ENCODE results near the gene SLC35F2.
"Not testable (repeated sequence)": the region's sequence is repeated elsewhere in the genome, so short reads cannot be mapped to it uniquely, and the experiment has no call there.

Gene SLC35F2

GRCh38 chr11:107858217-107859070, at the start of gene SLC35F2:
TSS of gene SLC35F2 (minus strand) at chr11:107858787. CDS start at chr11:107858767, 20 bp downstream.
- peak; percentile 59 to 69 for DNase-seq

GRCh38 chr11:107908211-107908610, 49.6 kb upstream of the SLC35F2 start:
- no peak for DNase-seq

GRCh38 chr11:107898270-107898669, 39.7 kb upstream of the SLC35F2 start:
- no peak for DNase-seq

- DNase-seq: no peak
Observed at GRCh38 chr11:107882095-107882820, 23.7 kb upstream of the SLC35F2 start.

GRCh38 chr11:107881471-107881870, 22.9 kb upstream of the SLC35F2 start:
- not testable (repeated sequence) for DNase-seq

GRCh38 chr11:107876141-107876540, 17.6 kb upstream of the SLC35F2 start:
- DNase-seq: no peak

- no peak for DNase-seq
Observed at GRCh38 chr11:107864591-107864990, 6.0 kb upstream of the SLC35F2 start.

- no peak for DNase-seq
Observed at GRCh38 chr11:107860688-107861087, 2.1 kb upstream of the SLC35F2 start.

- DNase-seq: not testable (repeated sequence)
Observed at GRCh38 chr11:107860240-107860620, 1.6 kb upstream of the SLC35F2 start.

GRCh38 chr11:107859459-107860239, 1.1 kb upstream of the SLC35F2 start:
- peak; percentile 29 to 30 for DNase-seq

- peak in 1 of 2 donors; percentile 7 for DNase-seq
Observed at GRCh38 chr11:107857550-107858216, 904 bp downstream of the SLC35F2 start.

- DNase-seq: no peak
Observed at GRCh38 chr11:107856981-107857517, 1.5 kb downstream of the SLC35F2 start.

GRCh38 chr11:107856180-107856980, 2.2 kb downstream of the SLC35F2 start:
- DNase-seq: no peak

GRCh38 chr11:107853070-107853469, 5.5 kb downstream of the SLC35F2 start:
- DNase-seq: no peak

- DNase-seq: no peak
Observed at GRCh38 chr11:107851704-107852310, 6.8 kb downstream of the SLC35F2 start.

- DNase-seq: no peak
Observed at GRCh38 chr11:107849790-107850189, 8.8 kb downstream of the SLC35F2 start.

GRCh38 chr11:107848345-107848744, 10.2 kb downstream of the SLC35F2 start:
- no peak for DNase-seq

- no peak for DNase-seq
Observed at GRCh38 chr11:107847184-107847583, 11.4 kb downstream of the SLC35F2 start.

GRCh38 chr11:107844041-107844440, 14.5 kb downstream of the SLC35F2 start:
- DNase-seq: no peak

GRCh38 chr11:107842412-107843100, 16.0 kb downstream of the SLC35F2 start:
- no peak for DNase-seq

All from activated CD4-positive, alpha-beta T cell treated with anti-CD3 and anti-CD28 coated beads for 4 hours (primary cell).